NCI-H82 (cell line): ENCODE results near the gene PRAMEF8.
"Not testable (repeated sequence)": the region's sequence is repeated elsewhere in the genome, so short reads cannot be mapped to it uniquely, and the experiment has no call there.

Source experiments
- DNase-seq: peaks from one replicate; lab custom pipeline; 2025; lab: John Stamatoyannopoulos, UW

PRAMEF8 gene

DNA sequence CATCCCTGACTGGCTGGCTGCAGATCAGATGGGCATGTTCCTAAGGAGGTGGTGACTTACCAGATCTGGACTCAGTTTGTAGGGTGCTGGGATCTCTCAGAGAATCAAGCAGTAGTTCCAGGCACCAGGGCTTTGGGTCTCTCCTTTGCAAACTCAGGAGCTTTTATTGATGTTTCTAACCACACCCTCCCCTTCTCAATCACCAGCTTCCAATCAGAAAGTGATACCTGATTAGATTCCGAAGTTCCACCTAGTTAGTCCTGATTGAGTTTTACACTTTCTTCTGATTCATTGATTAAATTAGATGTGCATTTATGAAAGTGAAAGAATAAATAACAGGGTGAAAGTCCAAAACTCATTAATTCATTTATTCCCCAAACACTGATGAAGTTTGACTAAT is at the start of gene PRAMEF8:
Gene PRAMEF8 (minus strand): TSS at position 101 of the 400 bp plus-strand sequence. CDS start 1,046 bp downstream, outside the sequence.
- DNase-seq: not testable (repeated sequence)

DNA sequence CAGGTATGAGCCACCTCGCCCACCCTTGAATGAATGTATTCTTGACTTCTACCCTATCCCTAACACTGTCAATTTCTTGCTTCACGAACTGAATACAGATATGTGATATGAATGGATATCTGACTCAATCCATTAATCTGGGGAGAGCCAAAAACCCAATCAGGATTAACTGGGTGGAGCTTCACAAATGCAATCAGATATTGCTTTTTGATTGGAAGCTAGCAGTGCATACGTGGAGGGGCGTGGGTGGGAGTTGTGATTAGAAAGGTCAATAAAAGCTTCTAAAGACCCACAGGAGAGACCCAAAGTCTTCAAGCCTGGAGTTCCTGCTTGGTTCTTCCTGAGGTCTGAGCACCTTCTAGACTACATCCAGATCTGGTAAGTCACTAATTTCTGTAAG is 30.3 kb upstream of the PRAMEF8 start, which contains the start of gene PRAMEF15:
Gene PRAMEF15 (plus strand): TSS at position 301 of the 400 bp plus-strand sequence. CDS start 2,827 bp downstream, outside the sequence.
- DNase-seq: not testable (repeated sequence)

DNA sequence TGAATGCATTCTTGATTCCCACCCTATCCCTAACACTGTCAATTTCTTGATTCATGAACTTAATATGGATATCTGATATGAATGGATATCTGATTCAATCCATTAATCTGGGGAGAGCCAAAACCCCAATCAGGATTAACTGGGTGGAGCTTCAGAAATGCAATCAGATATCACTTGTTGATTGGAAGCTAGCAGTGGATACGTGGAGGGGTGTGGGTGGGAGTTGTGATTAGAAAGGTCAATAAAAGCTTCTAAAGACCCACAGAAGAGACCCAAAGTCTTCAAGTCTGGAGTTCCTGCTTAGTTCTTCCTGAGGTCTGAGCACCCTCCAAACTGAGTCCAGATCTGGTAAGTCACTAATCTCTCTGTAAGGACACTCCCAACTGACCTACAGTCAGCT is 18.3 kb upstream of the PRAMEF8 start, which contains the start of gene PRAMEF33:
Gene PRAMEF33 (plus strand): TSS at position 301 of the 400 bp plus-strand sequence. CDS start 2,416 bp downstream, outside the sequence.
- not testable (repeated sequence) for DNase-seq

DNA sequence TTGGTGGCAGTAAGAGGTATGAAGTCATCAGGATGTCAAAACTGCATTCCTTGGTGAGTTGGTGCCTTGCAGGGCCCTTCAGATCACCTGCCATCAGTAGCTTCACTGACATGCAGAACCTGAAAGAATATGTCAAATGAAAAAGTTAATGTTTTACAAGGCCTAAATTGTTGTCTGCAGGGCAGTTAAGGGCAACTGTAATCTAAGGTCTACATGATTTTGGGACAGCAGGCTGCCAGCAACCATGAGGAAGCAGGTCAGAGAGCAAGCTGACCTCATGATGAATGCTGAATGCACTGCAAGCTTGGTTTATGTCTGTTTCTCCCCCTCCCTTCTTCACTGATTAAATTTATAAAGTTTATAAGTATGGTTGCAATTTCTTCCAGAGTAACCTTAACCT is 17.3 kb upstream of the PRAMEF8 start:
- DNase-seq: not testable (repeated sequence)

DNA sequence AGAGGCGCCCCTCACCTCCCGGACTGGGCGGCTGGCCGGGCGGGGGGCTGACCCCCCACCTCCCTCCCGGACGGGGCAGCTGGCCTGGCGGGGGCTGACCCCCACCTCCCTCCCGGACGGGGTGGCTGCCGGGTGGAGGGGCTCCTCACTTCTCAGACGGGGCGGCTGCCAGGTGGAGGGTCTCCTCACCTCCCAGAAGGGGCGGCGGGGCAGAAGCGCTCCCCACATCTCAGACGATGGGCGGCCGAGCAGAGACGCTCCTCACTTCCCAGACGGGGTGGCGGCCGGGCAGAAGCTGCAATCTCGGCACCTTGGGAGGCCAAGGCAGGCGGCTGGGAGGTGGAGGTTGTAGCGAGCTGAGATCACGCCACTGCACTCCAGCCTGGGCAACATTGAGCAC is 13.8 kb upstream of the PRAMEF8 start:
- DNase-seq: not testable (repeated sequence)

DNA sequence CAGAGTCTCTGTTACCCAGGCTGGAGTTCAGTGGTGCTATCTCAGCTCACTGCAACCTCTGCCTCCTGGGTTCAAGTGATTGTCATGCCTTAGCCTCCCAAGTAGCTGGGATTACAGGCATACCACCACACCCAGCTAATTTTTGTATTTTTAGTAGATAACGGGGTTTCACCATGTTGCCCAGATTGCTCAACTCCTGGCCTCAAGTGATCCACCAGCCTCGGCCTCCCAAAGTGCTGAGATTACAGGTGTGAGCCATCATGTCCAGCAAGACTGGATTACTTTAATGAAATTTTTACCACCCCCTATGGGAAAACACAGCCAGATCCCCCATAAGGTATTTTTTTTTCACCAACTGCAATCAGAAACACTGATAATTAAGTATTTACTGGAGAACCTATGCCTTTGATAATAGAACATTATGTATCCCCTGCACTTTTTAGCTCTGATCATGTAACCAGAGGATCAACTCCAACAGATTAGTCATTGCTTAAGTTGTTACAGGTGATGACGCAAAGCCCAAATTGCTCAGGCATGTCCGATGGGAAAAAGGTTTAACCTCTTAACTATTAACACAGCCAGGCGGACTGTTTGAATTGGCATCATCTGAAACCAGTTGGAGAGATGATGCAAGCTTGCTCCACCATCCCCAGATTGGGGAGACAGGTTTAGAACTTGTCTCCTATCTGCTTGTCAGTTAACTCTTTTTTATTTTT is 12.4 kb upstream of the PRAMEF8 start:
- DNase-seq: not testable (repeated sequence)

DNA sequence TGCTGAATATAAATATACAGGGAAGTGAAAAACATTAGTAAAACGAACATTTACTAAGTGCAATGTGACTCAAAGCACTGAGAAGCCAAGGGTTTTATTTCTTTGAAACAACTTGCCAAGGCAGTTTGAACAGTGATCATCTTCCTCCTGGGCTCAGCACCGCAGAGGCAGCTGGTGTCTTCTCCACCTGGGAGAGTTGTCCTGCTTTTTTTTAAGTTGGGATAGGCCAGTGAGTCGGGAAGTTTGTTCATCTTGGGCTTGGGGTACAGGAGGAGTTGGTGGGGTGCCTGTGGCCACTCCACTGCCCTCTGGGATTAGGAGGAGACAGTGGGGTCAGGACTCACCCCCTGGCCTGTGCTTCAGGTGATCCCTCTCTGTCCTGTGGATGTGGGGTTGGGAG is 4.1 kb upstream of the PRAMEF8 start:
- DNase-seq: not testable (repeated sequence)

DNA sequence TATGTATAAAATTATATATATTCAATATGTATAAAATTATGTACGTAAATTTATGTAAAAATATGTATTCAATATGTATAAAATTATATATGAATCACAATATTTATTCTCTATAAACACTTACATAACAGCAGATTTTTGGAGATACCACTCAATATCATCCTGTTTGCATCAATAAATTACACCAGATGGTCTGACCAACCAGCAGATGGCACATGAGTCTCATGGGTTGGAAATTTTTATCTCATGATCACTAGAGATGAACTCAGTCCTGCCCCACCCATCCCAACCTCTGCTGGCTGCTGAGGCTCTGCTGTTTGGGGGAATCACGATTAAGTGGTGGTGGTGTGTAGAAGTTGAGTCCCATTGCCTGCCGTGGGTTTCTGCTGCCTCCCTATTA is 5.3 kb downstream of the PRAMEF8 start:
- DNase-seq: not testable (repeated sequence)

DNA sequence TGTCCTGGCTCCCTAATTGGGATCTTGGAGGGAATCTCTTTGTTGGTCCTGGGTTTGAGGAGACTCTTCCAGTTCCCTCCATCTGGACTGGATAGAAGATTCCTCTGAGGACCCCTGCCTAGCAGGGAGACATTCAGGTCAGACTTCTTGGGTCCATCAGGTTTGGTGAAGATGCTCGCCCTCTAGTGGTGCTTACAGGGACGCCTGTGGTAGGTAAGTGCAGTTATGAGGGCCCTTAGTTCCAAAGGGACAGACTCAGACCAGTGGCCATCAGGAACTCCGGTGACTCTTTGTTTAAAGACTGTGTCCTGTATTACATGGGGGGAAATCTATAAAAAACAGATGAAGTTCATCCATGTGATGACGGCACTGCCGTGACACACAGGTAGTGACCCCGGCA is 7.9 kb downstream of the PRAMEF8 start:
- DNase-seq: not testable (repeated sequence)

DNA sequence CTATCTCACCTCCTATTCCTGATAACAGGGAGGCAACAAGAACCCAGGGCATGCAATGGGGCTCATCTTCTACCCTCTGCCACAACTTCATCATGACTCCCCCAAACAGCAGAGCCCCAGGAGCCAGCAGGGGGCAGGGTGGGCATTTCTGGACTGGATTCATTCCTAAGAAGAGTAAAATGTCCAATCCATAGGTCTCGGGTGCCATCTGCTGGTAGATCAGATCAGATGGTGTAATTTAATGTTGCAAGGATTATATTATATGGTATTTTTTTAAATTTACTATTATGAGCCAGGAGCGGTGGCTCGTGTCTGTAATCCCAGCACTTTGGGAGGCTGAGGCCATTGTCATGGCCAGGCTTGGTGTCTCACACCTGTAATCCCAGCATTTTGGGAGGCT is 19.8 kb downstream of the PRAMEF8 start:
- not testable (repeated sequence) for DNase-seq

DNA sequence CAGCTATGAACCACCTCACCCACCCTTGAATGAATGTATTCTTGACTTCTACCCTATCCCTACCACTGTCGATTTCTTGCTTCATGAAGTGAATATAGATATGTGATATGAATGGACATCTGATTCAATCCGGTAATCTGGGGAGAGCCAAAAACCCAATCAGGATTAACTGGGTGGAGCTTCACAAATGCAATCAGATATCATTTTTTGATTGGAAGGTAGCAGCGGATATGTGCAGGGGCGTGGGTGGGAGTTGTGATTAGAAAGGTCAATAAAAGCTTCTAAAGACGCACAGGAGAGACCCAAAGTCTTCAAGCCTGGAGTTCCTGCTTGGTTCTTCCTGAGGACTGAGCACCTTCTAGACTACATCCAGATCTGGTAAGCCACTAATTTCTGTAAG is 31.0 kb downstream of the PRAMEF8 start, which contains the start of gene PRAMEF5:
Gene PRAMEF5 (plus strand): TSS at position 301 of the 400 bp plus-strand sequence. CDS start 5,071 bp downstream, outside the sequence.
- not testable (repeated sequence) for DNase-seq

DNA sequence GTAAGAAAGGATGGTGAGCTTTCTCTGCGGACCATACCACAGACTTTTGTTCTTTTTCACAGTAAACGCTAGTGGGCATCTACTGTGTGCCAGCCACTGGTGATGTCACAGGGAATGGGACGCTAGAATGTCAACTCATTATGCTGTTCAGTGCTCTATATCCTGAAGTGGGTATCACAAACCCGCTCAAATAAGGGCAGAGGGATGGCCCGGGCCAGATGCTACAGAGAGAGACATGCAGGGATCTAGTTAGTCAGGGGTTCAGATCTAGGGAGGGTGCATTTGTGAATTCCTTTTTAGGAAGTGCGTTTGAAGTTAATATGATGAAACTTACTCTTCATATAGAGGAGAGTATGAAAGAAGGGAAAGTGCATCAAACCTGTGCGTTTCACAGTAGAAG is 37.8 kb downstream of the PRAMEF8 start:
- DNase-seq: not testable (repeated sequence)

DNA sequence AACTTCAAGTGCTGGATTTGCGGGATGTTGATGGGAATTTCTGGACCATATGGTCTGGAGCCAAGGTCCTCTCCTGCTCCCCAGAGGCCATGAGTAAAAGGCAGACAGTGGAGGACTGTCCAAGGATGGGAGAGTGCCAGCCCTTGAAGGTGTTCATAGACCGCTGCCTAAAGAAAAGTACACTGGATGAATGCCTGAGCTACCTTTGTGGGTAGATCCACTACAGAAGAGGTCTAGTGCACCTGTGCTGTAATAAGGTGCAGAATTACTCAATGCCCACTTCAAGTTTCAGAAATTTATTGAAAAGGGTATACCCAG is 38.4 kb downstream of the PRAMEF8 start:
- not testable (repeated sequence) for DNase-seq

DNA sequence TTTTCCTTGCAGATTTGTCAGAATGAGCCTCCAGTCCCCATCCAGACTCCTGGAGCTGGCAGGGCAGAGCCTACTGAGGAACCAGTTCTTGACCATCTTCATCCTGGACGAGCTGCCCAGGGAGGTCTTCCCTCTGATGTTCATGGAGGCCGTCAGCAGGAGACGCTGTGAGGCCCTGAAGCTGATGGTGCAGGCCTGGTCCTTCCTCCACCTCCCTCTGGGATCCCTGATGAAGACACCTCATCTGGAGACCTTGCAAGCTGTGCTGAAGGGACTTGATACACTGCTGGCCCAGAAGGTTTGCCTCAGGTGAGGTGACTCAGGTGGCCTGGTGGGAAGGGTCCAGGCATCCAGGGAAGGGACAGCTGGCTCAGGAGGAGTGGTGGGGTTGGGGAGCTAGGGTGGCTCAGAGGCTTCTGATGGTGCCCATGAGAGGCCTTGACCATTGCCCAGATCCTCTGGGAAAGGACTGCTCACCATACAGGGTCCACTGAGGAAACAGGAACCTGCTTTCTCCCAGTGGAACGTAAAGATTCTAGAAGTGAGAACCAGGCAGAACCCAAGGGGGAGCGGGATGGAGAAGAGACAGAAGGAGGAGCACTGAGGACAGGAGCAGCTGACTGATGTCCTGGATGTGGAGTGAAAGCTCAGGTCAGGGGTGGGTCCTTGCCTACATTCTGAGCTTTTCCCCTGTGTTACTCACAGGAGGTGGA is 38.9 kb downstream of the PRAMEF8 start:
- DNase-seq: not testable (repeated sequence)

DNA sequence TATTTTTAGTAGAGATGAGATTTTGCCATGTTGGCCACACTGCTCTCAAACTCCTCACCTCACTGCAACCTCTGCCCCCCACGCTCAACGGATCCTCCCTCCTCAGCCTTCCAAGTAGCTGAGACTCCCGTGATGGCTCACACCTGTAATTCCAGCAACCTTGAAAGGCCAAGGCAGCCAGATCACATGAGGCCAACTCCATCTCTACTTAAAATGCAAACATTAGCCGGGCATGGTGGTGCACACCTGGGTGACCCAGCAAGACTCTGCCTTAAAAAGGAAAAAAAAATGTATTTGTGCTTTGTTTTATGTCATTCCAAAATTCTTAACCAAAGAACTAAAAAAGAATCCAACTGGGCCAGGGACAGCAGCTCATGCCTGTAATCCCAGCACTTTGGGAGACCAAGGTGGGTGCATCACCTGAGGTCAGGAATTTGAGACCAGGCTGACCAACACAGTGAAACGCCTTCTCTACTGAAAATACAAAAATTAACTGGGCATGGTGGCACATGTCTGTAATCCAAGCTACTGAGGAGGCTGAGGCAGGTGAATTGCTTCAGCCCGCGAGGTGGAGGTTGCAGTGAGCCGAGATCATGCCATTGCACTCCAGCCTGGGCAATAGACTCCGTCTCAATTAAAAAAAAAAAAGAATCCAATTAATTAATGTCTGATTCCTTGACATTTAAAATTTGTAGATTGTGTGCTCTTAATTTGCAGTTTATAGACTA is 41.2 kb downstream of the PRAMEF8 start:
- DNase-seq: not testable (repeated sequence)

DNA sequence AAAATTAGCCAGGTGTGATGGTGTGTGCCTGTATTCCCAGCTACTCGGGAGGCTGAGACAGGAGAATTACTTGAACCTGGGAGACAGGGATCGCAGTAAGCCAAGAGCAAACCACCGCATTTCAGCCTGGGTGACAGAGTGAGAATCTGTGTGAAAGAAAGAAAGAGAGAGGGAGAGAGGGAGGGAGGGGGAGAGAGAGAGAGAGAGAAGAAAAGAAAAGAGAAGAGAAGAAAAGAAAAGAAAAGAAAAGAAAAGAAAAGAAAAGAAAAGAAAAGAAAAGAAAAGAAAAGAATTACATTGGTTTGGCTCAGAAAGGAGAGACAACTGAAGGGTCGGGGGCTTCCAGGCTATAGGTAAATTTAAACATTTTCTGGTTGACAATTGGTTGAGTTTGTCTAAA is 45.3 kb downstream of the PRAMEF8 start:
- DNase-seq: not testable (repeated sequence)

DNA sequence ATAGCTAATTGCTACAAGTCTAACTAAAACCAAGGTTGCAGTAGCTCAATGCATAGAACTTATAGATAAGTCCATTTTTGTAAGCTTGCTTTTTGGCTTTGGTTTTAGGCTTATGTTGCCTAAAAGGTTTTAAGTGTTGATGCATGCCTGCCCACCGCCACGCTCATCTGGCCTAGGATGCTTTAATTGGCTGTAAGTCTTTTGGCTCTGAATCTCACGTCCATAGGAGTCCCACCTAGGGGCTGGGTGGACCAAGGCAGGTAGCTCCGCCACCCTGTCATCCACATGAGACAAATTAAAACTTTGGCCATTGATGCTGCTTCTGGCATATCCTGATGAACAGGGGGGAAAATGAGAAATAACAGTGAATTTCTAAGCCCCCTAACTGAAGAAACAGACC is 47.4 kb downstream of the PRAMEF8 start:
- DNase-seq: not testable (repeated sequence)

DNA sequence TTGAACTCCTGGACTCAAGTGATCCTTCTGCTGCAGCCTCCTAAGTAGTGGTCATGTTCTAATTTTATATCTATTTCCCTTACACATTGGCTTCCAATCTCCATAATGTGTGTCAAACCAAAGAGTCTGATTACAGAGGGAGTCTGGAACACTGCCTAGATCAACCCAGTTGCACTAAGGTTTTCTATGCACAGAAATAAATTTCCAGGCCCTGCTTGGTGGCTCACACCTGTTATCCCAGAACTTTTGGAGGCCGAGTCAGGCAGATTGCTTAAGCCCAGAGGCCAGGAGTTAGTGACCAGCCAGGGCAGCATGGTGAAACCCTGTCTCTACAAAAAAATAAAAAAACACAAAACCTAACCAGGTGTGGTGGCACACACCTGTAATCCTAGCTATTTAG is 50.9 kb downstream of the PRAMEF8 start:
- DNase-seq: not testable (repeated sequence)

DNA sequence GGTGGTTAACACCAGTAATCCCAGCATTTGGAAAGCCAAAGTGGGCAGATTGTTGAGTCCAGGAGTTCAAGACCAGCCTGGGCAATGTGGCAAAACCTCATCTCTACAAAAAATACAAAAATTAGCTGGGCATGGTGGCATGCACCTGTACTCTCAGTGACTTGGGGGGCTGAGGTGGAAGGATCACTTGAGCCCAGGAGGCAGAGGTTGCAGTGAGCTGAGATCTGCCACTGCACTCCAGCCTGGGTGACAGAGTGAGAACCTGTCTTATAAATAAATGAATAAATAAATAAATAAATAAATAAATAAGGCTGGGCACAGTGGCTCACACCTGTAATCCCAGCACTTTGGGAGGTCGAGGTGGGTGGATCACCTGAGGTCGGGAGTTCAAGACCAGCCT is 52.9 kb downstream of the PRAMEF8 start:
- DNase-seq: not testable (repeated sequence)
